D721Med (cell line): ENCODE measurements around the gene NEUROG1.

Source experiments
- DNase-seq: peaks from one replicate; pipeline ENCODE4 v3.0.0; 2011; ENCODE audit warnings: low spot score; ENCODE audit not compliant: insufficient read length
- FAIRE-seq: peaks from 2 replicates; lab custom pipeline; 2011; peaks lifted over from hg19 to GRCh38; lab: Jason Lieb, UNC
- TF ChIP-seq, protein P1 (sequence below): IDR thresholded peaks from 2 replicates; pipeline ENCODE4 v1.5.1; 2012; ENCODE audit warnings: mild to moderate bottlenecking, control low read depth; ENCODE audit not compliant: insufficient read depth; ENCODE audit errors: missing control alignments

Gene NEUROG1, protein sequence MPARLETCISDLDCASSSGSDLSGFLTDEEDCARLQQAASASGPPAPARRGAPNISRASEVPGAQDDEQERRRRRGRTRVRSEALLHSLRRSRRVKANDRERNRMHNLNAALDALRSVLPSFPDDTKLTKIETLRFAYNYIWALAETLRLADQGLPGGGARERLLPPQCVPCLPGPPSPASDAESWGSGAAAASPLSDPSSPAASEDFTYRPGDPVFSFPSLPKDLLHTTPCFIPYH

DNA sequence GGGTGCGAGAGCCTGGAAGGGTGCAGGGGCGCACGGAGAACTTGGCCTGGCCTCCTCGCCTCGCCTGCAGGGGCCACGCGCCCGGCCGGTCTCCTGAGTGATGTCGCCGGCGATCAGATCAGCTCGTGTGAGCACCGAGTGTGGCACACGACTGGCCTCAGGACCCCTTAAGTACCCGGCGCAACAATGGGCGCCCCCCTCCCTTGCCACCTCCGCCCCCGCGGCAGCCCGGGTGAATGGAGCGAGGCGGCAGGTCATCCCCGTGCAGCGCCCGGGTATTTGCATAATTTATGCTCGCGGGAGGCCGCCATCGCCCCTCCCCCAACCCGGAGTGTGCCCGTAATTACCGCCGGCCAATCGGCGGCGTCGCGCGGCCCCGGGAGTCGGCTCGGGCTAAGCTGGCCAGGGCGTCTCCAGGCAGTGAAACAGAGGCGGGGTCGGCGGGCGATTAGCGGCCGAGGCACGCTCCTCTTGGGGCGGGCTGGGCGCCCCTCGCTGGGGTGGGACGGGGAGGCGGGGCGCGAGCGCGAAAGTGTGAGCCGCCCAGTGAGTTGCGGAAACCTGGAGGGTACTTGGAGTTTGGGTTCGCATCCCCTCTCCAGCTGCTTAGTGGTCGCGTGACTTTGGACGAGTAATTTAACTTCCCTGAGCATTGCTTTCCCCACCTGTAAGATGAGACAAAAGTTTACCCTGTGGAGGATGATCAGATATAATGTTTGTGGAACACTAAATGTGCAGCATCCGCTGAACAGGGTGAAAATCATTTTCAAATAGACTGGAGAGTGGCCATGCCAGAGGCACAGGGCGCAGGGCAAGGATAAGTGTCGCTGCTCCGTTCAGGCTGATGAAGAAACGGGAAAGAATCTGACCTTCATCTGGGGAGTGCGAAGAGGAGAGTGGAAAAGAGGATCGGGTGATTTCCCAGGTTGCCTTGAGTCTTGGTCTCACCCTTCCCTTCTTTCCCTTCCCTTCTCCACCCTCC, at the start of gene NEUROG1:
Gene NEUROG1, minus strand, starts transcription at position 145 of the 982 bp plus-strand sequence. CDS start 274 bp downstream, outside the sequence.
- no peak for FAIRE-seq
- TF ChIP-seq, protein P1, sequence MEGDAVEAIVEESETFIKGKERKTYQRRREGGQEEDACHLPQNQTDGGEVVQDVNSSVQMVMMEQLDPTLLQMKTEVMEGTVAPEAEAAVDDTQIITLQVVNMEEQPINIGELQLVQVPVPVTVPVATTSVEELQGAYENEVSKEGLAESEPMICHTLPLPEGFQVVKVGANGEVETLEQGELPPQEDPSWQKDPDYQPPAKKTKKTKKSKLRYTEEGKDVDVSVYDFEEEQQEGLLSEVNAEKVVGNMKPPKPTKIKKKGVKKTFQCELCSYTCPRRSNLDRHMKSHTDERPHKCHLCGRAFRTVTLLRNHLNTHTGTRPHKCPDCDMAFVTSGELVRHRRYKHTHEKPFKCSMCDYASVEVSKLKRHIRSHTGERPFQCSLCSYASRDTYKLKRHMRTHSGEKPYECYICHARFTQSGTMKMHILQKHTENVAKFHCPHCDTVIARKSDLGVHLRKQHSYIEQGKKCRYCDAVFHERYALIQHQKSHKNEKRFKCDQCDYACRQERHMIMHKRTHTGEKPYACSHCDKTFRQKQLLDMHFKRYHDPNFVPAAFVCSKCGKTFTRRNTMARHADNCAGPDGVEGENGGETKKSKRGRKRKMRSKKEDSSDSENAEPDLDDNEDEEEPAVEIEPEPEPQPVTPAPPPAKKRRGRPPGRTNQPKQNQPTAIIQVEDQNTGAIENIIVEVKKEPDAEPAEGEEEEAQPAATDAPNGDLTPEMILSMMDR = no peak
- peak; percentile 88 for DNase-seq

DNA sequence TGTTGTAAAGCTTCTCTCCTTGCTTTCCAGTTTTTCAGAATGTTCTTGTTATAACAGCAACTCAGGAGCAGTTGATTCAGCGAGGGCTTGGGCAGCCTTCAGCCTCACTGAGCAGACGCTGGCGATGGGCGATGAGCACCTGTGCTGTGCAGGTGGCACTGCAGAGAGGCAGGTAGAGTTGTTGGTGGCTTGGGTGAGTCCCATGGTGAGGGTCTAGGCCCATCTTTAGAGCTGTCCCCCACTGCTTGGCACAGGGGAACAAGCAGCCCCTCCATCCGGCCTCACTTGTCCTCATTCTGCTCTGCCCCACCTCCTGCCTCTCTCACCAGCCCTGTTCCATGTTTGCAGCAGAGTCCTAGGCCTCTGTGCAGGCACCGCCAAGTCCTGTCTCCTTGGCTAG, 49.2 kb upstream of the NEUROG1 start:
- FAIRE-seq (no peak), DNase-seq (no peak)
- TF ChIP-seq, protein P1 = no peak

DNA sequence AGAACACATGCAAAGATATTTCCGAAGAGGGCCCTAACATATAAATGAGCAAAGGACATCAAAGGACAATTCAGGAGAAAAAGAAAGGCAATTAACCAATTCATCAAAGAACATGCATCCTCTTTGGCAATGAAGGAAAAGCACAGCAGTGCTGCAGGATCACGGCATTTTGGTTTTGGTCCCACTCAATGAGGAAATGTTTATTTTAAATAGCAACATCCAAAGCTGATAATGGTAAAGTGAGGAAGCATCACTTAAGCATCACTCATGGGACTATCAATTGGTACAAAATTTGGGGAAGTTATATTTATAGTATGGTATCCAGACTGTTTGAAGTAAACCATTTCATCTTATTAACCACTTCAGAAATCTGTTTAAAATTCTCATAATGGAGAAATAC, 48.5 kb upstream of the NEUROG1 start:
- FAIRE-seq = no peak
- TF ChIP-seq, protein P1 = no peak
- no peak for DNase-seq

DNA sequence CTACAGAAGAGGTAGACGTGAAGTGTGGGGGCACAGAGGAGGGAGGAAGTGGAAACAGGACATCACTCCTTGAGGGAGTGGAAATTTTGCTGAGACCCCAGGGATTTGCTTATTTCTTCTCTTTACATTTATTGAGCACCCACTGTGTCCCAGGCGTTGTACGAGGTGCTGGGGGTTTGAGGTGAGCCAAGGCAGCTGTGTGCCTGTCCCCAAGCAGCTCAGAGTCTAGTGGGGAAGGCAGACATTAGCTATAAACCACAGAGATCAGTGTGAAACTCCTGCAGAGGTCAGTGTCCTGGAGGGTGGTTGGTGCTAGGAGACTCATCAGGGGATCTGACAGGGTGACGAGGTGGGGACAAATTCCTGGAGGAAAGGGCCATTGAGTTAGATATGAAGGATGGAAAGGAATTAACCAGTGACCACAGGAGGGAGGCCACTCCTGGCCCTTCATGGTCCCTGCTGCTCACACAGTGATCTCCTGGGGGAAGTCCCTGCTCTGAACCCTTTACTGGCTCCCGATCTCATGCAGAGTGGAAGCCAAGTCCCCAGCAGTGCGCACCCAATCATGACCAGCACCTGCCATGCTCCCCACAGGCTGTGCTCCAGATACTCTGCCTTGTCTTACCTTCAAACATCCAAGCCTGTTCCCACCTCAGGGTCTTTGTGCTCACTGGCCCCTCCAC, 46.5 kb upstream of the NEUROG1 start:
- DNase-seq (no peak), FAIRE-seq (no peak)
- TF ChIP-seq, protein P1 = no peak

DNA sequence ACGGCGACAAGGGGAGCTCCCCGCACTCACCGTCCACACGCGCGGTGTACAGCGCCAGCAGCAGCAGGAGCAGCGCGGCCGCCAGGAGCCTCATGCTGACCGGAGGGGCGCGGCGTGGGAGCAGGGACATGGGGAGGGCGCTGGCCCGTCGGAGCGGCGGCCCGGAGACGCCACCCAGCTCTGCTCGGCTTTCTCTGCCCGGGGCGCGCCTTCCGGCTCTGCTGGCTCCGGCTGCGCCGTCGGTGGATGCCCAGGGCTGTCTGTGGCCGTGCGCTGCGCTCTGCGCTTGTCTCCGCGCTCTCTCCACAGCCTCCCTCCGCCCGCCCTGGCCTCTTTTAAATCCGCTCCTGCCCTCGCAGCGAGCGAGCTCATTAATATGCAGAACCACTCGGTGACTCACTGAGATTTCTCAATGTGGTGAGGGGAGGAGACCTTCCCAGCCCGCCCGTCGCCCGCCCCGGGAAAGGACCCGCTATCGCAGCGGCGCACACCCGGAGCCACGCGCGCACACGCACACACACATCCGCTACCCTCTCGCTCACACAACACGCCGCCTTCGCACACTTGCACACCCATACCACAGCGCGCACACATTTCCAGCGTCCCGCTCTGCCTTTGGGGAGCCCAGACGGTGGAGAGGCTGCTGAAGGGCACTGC, 43.0 kb upstream of the NEUROG1 start, which contains the start of gene CXCL14:
Gene CXCL14, minus strand, starts transcription at position 307 of the 657 bp plus-strand sequence. Its CDS starts 213 bp downstream, at position 94.
- DNase-seq = no peak
- FAIRE-seq = no peak
- TF ChIP-seq, protein P1 = no peak

DNA sequence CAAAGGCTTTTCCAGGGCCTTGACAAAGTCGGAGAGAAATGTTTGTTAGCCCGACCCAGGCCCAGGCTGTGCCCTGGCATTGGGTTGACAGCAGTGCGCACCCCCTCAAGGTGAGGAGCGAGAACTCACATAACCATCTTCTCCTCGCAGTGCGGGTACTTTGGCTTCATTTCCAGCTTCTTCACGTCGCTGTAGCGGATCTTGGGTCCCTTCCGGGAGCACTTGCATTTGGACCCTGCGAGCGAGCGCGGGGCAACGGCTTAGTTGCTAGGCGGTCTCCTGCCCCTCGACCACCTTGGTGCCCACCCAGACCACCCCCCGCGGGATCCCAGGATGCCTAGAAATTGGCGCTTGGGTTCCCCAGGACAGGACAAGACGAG, 42.5 kb upstream of the NEUROG1 start:
- TF ChIP-seq, protein P1 = no peak
- FAIRE-seq = no peak
- DNase-seq = no peak
